H1 (cell line): ENCODE measurements around the gene CDX2. TPM values are rescaled to one million over a fixed set of nuclear protein-coding genes. Genes with fewer than 3 reads are reported as not detected.

Experiments
- BRCA1 ChIP-seq: IDR thresholded peaks from 2 replicates; pipeline ENCODE4 v1.6.1; 2012; ENCODE audit warnings: low read depth, low read length, improper control_type of control experiment
- CBX8 ChIP-seq: fragments of 300-800, 300-1000 bp; sonication (generic); IDR thresholded peaks from 2 replicates; pipeline ENCODE4 v1.7.1; 2016; ENCODE audit warnings: low read depth, low read length, borderline replicate concordance
- POU5F1 ChIP-seq: IDR thresholded peaks from 2 replicates; pipeline ENCODE4 v1.6.1; 2011; ENCODE audit warnings: low read depth, mild to moderate bottlenecking, low read length, moderate library complexity
- RXRA ChIP-seq: IDR thresholded peaks from 2 replicates; pipeline ENCODE4 v1.6.1; 2011; ENCODE audit warnings: low read depth, mild to moderate bottlenecking, low read length, moderate library complexity; ENCODE audit not compliant: insufficient read depth
- SAP30 ChIP-seq: fragments of 300-600 bp; sonication (generic); IDR thresholded peaks from 2 replicates; pipeline ENCODE4 v1.7.1; 2012; ENCODE audit warnings: low read length, moderate library complexity, mild to moderate bottlenecking, inconsistent platforms; ENCODE audit not compliant: insufficient read depth, insufficient replicate concordance
- TAF7 ChIP-seq: optimal IDR thresholded peaks from 2 replicates; pipeline ENCODE3; 2011; ENCODE audit warnings: low read depth, mild to moderate bottlenecking, inconsistent platforms, low read length, moderate library complexity, borderline replicate concordance
- polyA plus RNA-seq, 7 experiments: library from polyadenylated mRNA; depleted of rRNA in 3 of 7; stranded (reverse) in 5 of 7; unstranded in 2 of 7; fragments of >200 nt in 5 of 7; fragments of 200-250 nt in 2 of 7; gene quantifications; 1 replicate in 5 of 7; 2 replicates in 1 of 7; 4 replicates in 1 of 7; pipeline versions ENCODE4 v1.2.1 to v1.2.3, GENCODE V29; 2011 to 2013; ENCODE audit warnings: missing spikeins in 2 of 7, mixed read lengths in 2 of 7
- total RNA-seq: library from RNA; stranded (reverse); fragmentation: NEBNext Ultra II Directional; extraction: Animal tissue kit (Norgen Biotek cat#: 25700); gene quantifications from 2 replicates; pipeline ENCODE4 v1.2.1, GENCODE V29; 2021
- TF ChIP-seq, protein P1 (sequence below): IDR thresholded peaks from 2 replicates; pipeline ENCODE4 v1.6.1; 2012; ENCODE audit warnings: inconsistent platforms

CDX2 gene
- total and polyA plus RNA-seq, 2 of the 8 experiments (the other 6 are each of a cell fraction or from before 2014, with no cell fraction given) = 0.09 TPM; not detected in 1

DNA sequence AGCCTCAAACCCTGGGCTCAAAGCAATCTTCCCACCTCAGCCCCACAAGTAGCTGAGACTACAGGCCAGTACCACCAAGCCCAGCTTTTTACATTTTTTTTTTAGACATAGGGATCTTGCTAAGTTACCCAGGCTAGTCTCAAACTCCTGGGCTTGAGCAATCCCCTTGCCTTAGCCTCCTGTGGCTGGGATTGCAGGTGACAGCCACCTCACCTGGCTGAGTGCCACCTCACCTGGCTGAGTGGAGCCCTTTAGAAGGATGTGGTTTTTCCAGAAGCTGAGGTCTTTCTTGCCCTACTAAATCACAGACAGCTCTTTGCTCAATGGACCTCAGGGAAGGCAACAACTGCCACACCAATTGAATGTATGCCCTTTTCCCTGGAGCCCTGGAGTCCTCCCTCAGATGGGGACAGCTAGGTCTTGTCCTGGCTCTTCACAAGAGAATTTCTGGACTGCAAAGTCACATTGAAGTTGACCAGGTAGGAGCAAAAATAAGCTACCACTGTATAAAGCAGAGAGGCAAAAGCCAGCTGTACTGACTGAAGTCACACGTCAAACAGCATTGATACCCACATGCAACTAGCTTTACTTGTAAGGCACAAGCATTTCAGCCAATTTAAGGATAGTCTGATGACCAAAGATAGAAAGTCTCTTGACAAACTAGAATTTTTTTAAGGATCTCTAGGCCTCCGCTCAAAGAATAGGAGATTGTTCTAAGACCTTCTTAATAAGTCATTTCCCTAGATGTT, 35.4 kb downstream of the CDX2 start (continued):
- TF ChIP-seq, protein P1, sequence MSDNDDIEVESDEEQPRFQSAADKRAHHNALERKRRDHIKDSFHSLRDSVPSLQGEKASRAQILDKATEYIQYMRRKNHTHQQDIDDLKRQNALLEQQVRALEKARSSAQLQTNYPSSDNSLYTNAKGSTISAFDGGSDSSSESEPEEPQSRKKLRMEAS = no peak
- no peak for TF ChIP-seq POU5F1
- TF ChIP-seq BRCA1 = no peak
- no peak for TF ChIP-seq TAF7
- TF ChIP-seq SAP30 = no peak
- no peak for TF ChIP-seq RXRA
- TF ChIP-seq CBX8 = no peak
